ENCODE data around the gene P2RY14. TPM values are rescaled to one million over a fixed set of nuclear protein-coding genes. Genes with fewer than 3 reads are reported as not detected.

P2RY14 gene
- polyA plus RNA-seq, 1 donor (not counting 4 experiments of a cell fraction or from before 2014, with no cell fraction given): not detected

DNA sequence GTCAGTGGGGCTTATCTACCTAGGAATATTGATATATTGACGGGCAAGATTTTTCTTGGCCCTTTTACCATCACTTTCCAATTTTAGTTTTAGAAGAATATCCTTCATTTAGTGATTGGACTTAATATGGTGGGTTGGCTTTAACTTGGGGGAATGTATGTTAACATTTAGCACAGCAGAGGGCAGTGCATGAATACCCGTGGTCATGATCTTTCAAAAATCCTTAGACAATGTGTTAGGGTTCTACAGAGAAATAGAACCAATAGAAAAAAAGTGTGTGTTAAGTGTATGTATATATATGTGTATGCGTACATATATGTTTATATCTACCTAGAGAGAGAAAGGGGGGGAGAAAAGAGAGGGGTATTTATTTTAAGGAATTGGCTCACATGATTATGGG, 112.2 kb downstream of the P2RY14 start:
- Histone ChIP-seq H4K20me1 (ENCODE audit: control insufficient read depth, extremely low read depth, insufficient read depth, low read length) (no peaks in the 10 kb centered on the region), H3K4me1 (ENCODE audit: control insufficient read depth, extremely low read depth, insufficient read depth, low read length) (no peaks in the 10 kb centered on the region), H2AFZ (ENCODE audit: control insufficient read depth, low read length) (no peak overlapping the region), H3K9ac (ENCODE audit: control insufficient read depth, extremely low read depth, insufficient read depth, low read length) (no peak overlapping the region), H3K36me3 (ENCODE audit: control insufficient read depth in 2 of 2, extremely low read depth in 1 of 2, insufficient read depth in 2 of 2, low read length in 2 of 2) (no peaks in the 10 kb centered on the region), H3K27me3 (ENCODE audit: control insufficient read depth, extremely low read depth, insufficient read depth, low read length) (no peaks in the 10 kb centered on the region), H3K9me1 (ENCODE audit: control insufficient read depth, extremely low read depth, insufficient read depth, low read length) (no peaks in the 10 kb centered on the region), H3K79me2 (ENCODE audit: control insufficient read depth, insufficient read depth, low read length) (no peaks in the 10 kb centered on the region), H3K4me3 (ENCODE audit: control insufficient read depth in 2 of 3, extremely low read depth in 1 of 3, insufficient read depth in 2 of 3, low read depth in 1 of 3, low read length in 3 of 3) (no peak overlapping the region), H3K4me2 (ENCODE audit: control insufficient read depth, extremely low read depth, insufficient read depth, low read depth, low read length) (no peak overlapping the region), H3K9me3 (ENCODE audit: control insufficient read depth, low read depth, low read length) (no peaks in the 10 kb centered on the region), H3K27ac (ENCODE audit: control insufficient read depth, insufficient read depth, low read length) (no peak overlapping the region)
- DNase-seq (ENCODE audit: low read depth, low spot score): no peak
- dilution Hi-C loops (cut with MboI; ENCODE audit: extremely low pct_ligation_motif_present, low sequenced_read_pairs): no loop called here
- FAIRE-seq: no peak
- no peak for TF ChIP-seq EZH2 (IDR thresholded peaks at IDR 0.05; ENCODE audit: low read length)
- TF ChIP-seq, protein P1, sequence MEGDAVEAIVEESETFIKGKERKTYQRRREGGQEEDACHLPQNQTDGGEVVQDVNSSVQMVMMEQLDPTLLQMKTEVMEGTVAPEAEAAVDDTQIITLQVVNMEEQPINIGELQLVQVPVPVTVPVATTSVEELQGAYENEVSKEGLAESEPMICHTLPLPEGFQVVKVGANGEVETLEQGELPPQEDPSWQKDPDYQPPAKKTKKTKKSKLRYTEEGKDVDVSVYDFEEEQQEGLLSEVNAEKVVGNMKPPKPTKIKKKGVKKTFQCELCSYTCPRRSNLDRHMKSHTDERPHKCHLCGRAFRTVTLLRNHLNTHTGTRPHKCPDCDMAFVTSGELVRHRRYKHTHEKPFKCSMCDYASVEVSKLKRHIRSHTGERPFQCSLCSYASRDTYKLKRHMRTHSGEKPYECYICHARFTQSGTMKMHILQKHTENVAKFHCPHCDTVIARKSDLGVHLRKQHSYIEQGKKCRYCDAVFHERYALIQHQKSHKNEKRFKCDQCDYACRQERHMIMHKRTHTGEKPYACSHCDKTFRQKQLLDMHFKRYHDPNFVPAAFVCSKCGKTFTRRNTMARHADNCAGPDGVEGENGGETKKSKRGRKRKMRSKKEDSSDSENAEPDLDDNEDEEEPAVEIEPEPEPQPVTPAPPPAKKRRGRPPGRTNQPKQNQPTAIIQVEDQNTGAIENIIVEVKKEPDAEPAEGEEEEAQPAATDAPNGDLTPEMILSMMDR (optimal IDR thresholded peaks at IDR 0.05 in 1 of 3, IDR thresholded peaks at IDR 0.05 in 1 of 3, conservative IDR thresholded peaks at IDR 0.05 in 1 of 3; ENCODE audit: extremely low read depth in 1 of 3, insufficient read depth in 2 of 3, low read length in 3 of 3): peak in 1 of 3 experiments; percentile 8

DNA sequence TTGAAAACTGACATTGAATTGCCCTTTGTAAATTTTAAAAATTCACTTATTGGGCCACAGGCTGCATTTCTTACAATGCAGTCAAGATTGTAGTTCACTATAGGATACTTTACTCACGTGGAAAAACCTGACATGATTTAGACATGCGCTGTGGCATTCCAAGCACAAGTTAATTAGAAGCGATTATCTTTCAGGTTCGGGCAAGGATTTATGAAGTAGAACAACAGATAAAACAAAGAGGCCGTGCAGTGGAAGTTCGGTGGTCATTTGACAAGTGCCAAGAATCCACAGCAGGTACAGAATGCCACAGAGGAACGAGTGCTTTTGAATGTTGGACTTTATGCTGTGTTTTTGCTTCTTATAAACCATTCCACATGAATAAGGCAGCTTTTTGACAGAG, 113.1 kb downstream of the P2RY14 start:
- no peaks in the 10 kb centered on the region for H3K9me1 ChIP-seq (ENCODE audit: control insufficient read depth, extremely low read depth, insufficient read depth, low read length)
- dilution Hi-C loops (cut with MboI; ENCODE audit: extremely low pct_ligation_motif_present, low sequenced_read_pairs): no loop called here
- H3K4me1 ChIP-seq (ENCODE audit: control insufficient read depth, extremely low read depth, insufficient read depth, low read length): no peaks in the 10 kb centered on the region
- no peak overlapping the region for H3K9ac ChIP-seq (ENCODE audit: control insufficient read depth, extremely low read depth, insufficient read depth, low read length)
- TF ChIP-seq EZH2 (IDR thresholded peaks at IDR 0.05; ENCODE audit: low read length): no peak
- TF ChIP-seq, protein P1 (optimal IDR thresholded peaks at IDR 0.05 in 1 of 3, IDR thresholded peaks at IDR 0.05 in 1 of 3, conservative IDR thresholded peaks at IDR 0.05 in 1 of 3; ENCODE audit: extremely low read depth in 1 of 3, insufficient read depth in 2 of 3, low read length in 3 of 3): no peak
- no peak overlapping the region for H3K27ac ChIP-seq (ENCODE audit: control insufficient read depth, insufficient read depth, low read length)
- no peak overlapping the region for H3K4me3 ChIP-seq (ENCODE audit: control insufficient read depth in 2 of 3, extremely low read depth in 1 of 3, insufficient read depth in 2 of 3, low read depth in 1 of 3, low read length in 3 of 3)
- H3K9me3 ChIP-seq (ENCODE audit: control insufficient read depth, low read depth, low read length): no peaks in the 10 kb centered on the region
- no peaks in the 10 kb centered on the region for H3K27me3 ChIP-seq (ENCODE audit: control insufficient read depth, extremely low read depth, insufficient read depth, low read length)
- FAIRE-seq (no peak), DNase-seq (ENCODE audit: low read depth, low spot score) (no peak)
- no peaks in the 10 kb centered on the region for H4K20me1 ChIP-seq (ENCODE audit: control insufficient read depth, extremely low read depth, insufficient read depth, low read length)
- H3K36me3 ChIP-seq (ENCODE audit: control insufficient read depth in 2 of 2, extremely low read depth in 1 of 2, insufficient read depth in 2 of 2, low read length in 2 of 2): no peaks in the 10 kb centered on the region
- H3K79me2 ChIP-seq (ENCODE audit: control insufficient read depth, insufficient read depth, low read length): no peaks in the 10 kb centered on the region
- no peak overlapping the region for H3K4me2 ChIP-seq (ENCODE audit: control insufficient read depth, extremely low read depth, insufficient read depth, low read depth, low read length)
- H2AFZ ChIP-seq (ENCODE audit: control insufficient read depth, low read length): no peak overlapping the region

Small RNA genes lying within 50 kb of the gene (small RNA-seq; reads per million reads assigned to genes)
- 0 reads per million in 3 experiments for gene RNA5SP145 (ENCODE audit: insufficient read length in 3 of 3, low read depth in 3 of 3, low replicate concordance in 1 of 3)

Other genes starting within 250 kb of the P2RY14 start
- gene MED12L, start 192.9 kb downstream of the P2RY14 start, polyA plus RNA-seq: 0.04 to 0.36 TPM (median 0.04 TPM) in 3 replicates
- not detected in 3 replicates for gene GPR171, start 75.3 kb downstream of the P2RY14 start, polyA plus RNA-seq
- 90.0 to 109 TPM (median 106 TPM) in 3 replicates for gene GPR87, start 38.3 kb upstream of the P2RY14 start, polyA plus RNA-seq
- gene P2RY13, start 51.0 kb upstream of the P2RY14 start, polyA plus RNA-seq: not detected in 3 replicates
- not detected in 3 replicates for gene P2RY12, start 106.2 kb upstream of the P2RY14 start, polyA plus RNA-seq
- gene IGSF10, start 182.5 kb upstream of the P2RY14 start, polyA plus RNA-seq: under 0.01 to 0.01 TPM (median 0.01 TPM) in 3 replicates